Measurements from ENCODE around the gene LRRC34.

The LRRC34 gene

GRCh38 chr3:169812332-169813235 is at the start of gene LRRC34, which contains the start of gene LRRIQ4:
LRRC34 (minus strand) TSS chr3:169812904; CDS start chr3:169812548, 356 bp downstream.
LRRIQ4 (plus strand) TSS chr3:169812870; CDS start chr3:169821922, 9,052 bp downstream.
- peak; percentile 73 for DNase-seq (ENCODE audit: low read depth in 2 of 2)

GRCh38 chr3:169861871-169862270 is 49.2 kb upstream of the LRRC34 start:
- no peak for DNase-seq (ENCODE audit: low read depth in 2 of 2)

GRCh38 chr3:169857811-169858210 is 45.1 kb upstream of the LRRC34 start:
- DNase-seq (ENCODE audit: low read depth in 2 of 2) = no peak

GRCh38 chr3:169855514-169855913 is 42.8 kb upstream of the LRRC34 start:
- DNase-seq (ENCODE audit: low read depth in 2 of 2) = no peak

GRCh38 chr3:169850618-169851017 is 37.9 kb upstream of the LRRC34 start:
- DNase-seq (ENCODE audit: low read depth in 2 of 2) = no peak

GRCh38 chr3:169848741-169849140 is 36.0 kb upstream of the LRRC34 start:
- no peak for DNase-seq (ENCODE audit: low read depth in 2 of 2)

- no peak for DNase-seq (ENCODE audit: low read depth in 2 of 2)
These were observed 35.2 kb upstream of the LRRC34 start for GRCh38 chr3:169847896-169848295.

GRCh38 chr3:169846458-169847193 is 33.9 kb upstream of the LRRC34 start:
- no peak for DNase-seq (ENCODE audit: low read depth in 2 of 2)

- DNase-seq (ENCODE audit: low read depth in 2 of 2) = no peak
These were observed 30.3 kb upstream of the LRRC34 start for GRCh38 chr3:169842960-169843359.

- no peak for DNase-seq (ENCODE audit: low read depth in 2 of 2)
These were observed 28.5 kb upstream of the LRRC34 start for GRCh38 chr3:169841171-169841570.

- no peak for DNase-seq (ENCODE audit: low read depth in 2 of 2)
These were observed 25.9 kb upstream of the LRRC34 start for GRCh38 chr3:169838511-169839030.

GRCh38 chr3:169836942-169837275 is 24.2 kb upstream of the LRRC34 start:
- DNase-seq (ENCODE audit: low read depth in 2 of 2) = no peak

GRCh38 chr3:169836078-169836941 is 23.6 kb upstream of the LRRC34 start:
- no peak for DNase-seq (ENCODE audit: low read depth in 2 of 2)

- DNase-seq (ENCODE audit: low read depth in 2 of 2) = no peak
These were observed 22.8 kb upstream of the LRRC34 start for GRCh38 chr3:169835533-169835932.

GRCh38 chr3:169827712-169828111 is 15.0 kb upstream of the LRRC34 start:
- DNase-seq (ENCODE audit: low read depth in 2 of 2) = no peak

- DNase-seq (ENCODE audit: low read depth in 2 of 2) = no peak
These were observed 12.6 kb upstream of the LRRC34 start for GRCh38 chr3:169825316-169825715.

GRCh38 chr3:169822983-169823382 is 10.3 kb upstream of the LRRC34 start:
- DNase-seq (ENCODE audit: low read depth in 2 of 2) = no peak

GRCh38 chr3:169822540-169822939 is 9.8 kb upstream of the LRRC34 start:
- DNase-seq (ENCODE audit: low read depth in 2 of 2) = no peak

- DNase-seq (ENCODE audit: low read depth in 2 of 2) = no peak
These were observed 9.4 kb upstream of the LRRC34 start for GRCh38 chr3:169822091-169822490.

- DNase-seq (ENCODE audit: low read depth in 2 of 2) = no peak
These were observed 5.6 kb upstream of the LRRC34 start for GRCh38 chr3:169818316-169818715.

- DNase-seq (ENCODE audit: low read depth in 2 of 2) = no peak
These were observed 3.0 kb upstream of the LRRC34 start for GRCh38 chr3:169815590-169816150.
